GM23338 (cell line): ENCODE data around the gene CFAP44. TPM values are rescaled to one million over a fixed set of nuclear protein-coding genes. Genes with fewer than 3 reads are reported as not detected.

Experiments used
- ATAC-seq: fragments of 200-7000 bp; cut with Tn5 transposase; 3 replicates; pipeline ENCODE4 v1.9.1; 2020
- DNase-seq: peaks from one replicate; pipeline ENCODE4 v3.0.0-alpha.2; 2015; ENCODE audit warnings: low spot score
- H2AFZ ChIP-seq: fragments of 200-600 bp; sonication (generic); 2 replicates; pipeline ENCODE4 v1.8.0; 2016; ENCODE audit warnings: antibody characterized with exemption, mild to moderate bottlenecking, moderate library complexity
- H3F3A ChIP-seq: fragments of 200-600 bp; sonication (generic); replicated peaks from 2 replicates; pipeline ENCODE4 v1.8.0; 2017; ENCODE audit warnings: antibody characterized with exemption, mixed run types, low read depth
- H3K27ac ChIP-seq: fragments of 200-600 bp; sonication (generic); 2 replicates; pipeline ENCODE4 v1.6.1; 2016; ENCODE audit warnings: low read depth
- H3K27me3 ChIP-seq: fragments of 200-600 bp; sonication (generic); 2 replicates; pipeline ENCODE4 v1.8.0; 2016; ENCODE audit warnings: mild to moderate bottlenecking, mixed run types, moderate library complexity; ENCODE audit not compliant: insufficient read depth
- H3K36me3 ChIP-seq: fragments of 200-600 bp; sonication (generic); 2 replicates; pipeline ENCODE4 v1.8.0; 2016; ENCODE audit warnings: mild to moderate bottlenecking; ENCODE audit not compliant: insufficient read depth
- H3K4me1 ChIP-seq: fragments of 200-600 bp; sonication (generic); 2 replicates; pipeline ENCODE4 v1.8.0; 2016; ENCODE audit warnings: mild to moderate bottlenecking, moderate library complexity; ENCODE audit not compliant: insufficient read depth
- H3K4me2 ChIP-seq: fragments of 200-600 bp; sonication (generic); 2 replicates; pipeline ENCODE4 v1.7.1; 2017; ENCODE audit warnings: mixed run types
- H3K4me3 ChIP-seq: fragments of 200-600 bp; sonication (generic); 2 replicates; pipeline ENCODE4 v1.6.1; 2016; ENCODE audit warnings: mixed run types
- H3K79me2 ChIP-seq: fragments of 200-600 bp; sonication (generic); replicated peaks from 2 replicates; pipeline ENCODE4 v1.8.0; 2017; ENCODE audit warnings: mild to moderate bottlenecking; ENCODE audit not compliant: insufficient read depth
- H3K9me2 ChIP-seq: fragments of 200-600 bp; sonication (generic); 2 replicates; pipeline ENCODE4 v1.8.0; 2017; ENCODE audit not compliant: insufficient read depth
- H4K20me1 ChIP-seq: fragments of 200-600 bp; sonication (generic); replicated peaks from 2 replicates; pipeline ENCODE4 v1.8.0; 2017; ENCODE audit warnings: mild to moderate bottlenecking; ENCODE audit not compliant: insufficient read depth
- H3K27ac Mint-ChIP-seq: 2 replicates; pipeline ENCODE4 v1.8.0; 2020; ENCODE audit warnings: inconsistent platforms, mild to moderate bottlenecking, moderate library complexity, mixed read lengths
- H3K27me3 Mint-ChIP-seq: 3 replicates; pipeline ENCODE4 v1.8.0; 2022; ENCODE audit warnings: low read depth, mild to moderate bottlenecking, moderate library complexity, mixed read lengths, inconsistent platforms; ENCODE audit not compliant: insufficient read depth, poor library complexity
- H3K36me3 Mint-ChIP-seq: 3 replicates; pipeline ENCODE4 v1.8.0; 2021; ENCODE audit warnings: low read depth, mild to moderate bottlenecking, inconsistent platforms, moderate library complexity, mixed read lengths
- H3K4me1 Mint-ChIP-seq: 3 replicates; pipeline ENCODE4 v1.8.0; 2020; ENCODE audit warnings: mild to moderate bottlenecking, inconsistent platforms, mixed read lengths
- H3K4me3 Mint-ChIP-seq: 3 replicates; pipeline ENCODE4 v1.8.0; 2021; ENCODE audit warnings: moderate library complexity, mild to moderate bottlenecking, inconsistent platforms, mixed read lengths
- H3K9me3 Mint-ChIP-seq: 3 replicates; pipeline ENCODE4 v1.8.0; 2020; ENCODE audit warnings: moderate library complexity, mild to moderate bottlenecking, inconsistent platforms, mixed read lengths
- NANOG ChIP-seq: IDR thresholded peaks from 2 replicates; pipeline ENCODE4 v1.6.1; 2016; ENCODE audit warnings: antibody characterized with exemption, borderline replicate concordance
- microRNA-seq: library from miRNA; unstranded; fragments of <30 nt; microRNA quantifications from one replicate; pipeline ENCODE4, GENCODE V29; 2017
- polyA plus RNA-seq: library from polyadenylated mRNA; unstranded; fragments of >200 nt; fragmentation: Nextera tagmentation; extraction: Ambion mirVana; gene quantifications from 2 replicates; pipeline ENCODE4 v1.2.1, GENCODE V29; 2016
- small RNA-seq: library from RNA; depleted of rRNA; stranded (forward); fragments of <200 nt; gene quantifications from one replicate; pipeline ENCODE3, GENCODE V24; 2014; ENCODE audit warnings: low replicate concordance
- total RNA-seq: library from RNA; depleted of rRNA; stranded (reverse); fragments of >200 nt; shearing (Covaris generic); gene quantifications from 2 replicates; pipeline ENCODE4 v1.2.3, GENCODE V29; 2014; rRNA removed

The CFAP44 gene
- total and polyA plus RNA-seq, 2 experiments from 2014 or later, result 0.39 to 0.73 TPM

DNA sequence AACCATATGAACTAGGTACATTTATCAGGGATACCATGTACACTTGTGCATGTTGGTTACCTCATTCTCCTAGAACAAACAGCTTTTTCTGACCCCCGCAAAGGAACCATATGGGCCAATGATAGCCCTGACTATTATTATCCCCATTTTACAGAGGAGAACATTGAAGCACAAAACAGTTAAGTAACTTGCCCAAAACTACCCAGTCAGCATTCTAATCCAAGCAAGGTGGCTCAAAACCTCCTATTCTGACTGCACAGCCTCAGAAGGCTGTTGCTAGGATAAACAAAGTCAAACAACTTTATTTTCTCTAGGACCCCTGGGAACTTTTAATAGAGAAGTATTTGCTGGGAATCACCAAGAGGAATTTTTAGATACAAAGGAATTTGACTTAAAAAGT is 36.7 kb downstream of the CFAP44 start:
- peaks cover 3% of the 10 kb centered on the region; the same call in 1 of the 3 replicates for H3K4me1 Mint-ChIP-seq
- H3K27me3 Mint-ChIP-seq, result no peaks in the 10 kb centered on the region
- Histone ChIP-seq H3K4me2 (no peak overlapping the region), H3F3A (no peaks in the 10 kb centered on the region), H3K9me2 (no peaks in the 10 kb centered on the region; the same call in 1 of the 2 replicates), H3K27me3 (no peaks in the 10 kb centered on the region), H4K20me1 (no peaks in the 10 kb centered on the region), H3K79me2 (no peaks in the 10 kb centered on the region), H2AFZ (no peak overlapping the region), H3K36me3 (no peaks in the 10 kb centered on the region), H3K4me3 (no peak overlapping the region), H3K4me1 (0 out of 2 replicates have a peak, but pooled peaks cover 6% of the 10 kb centered on the region), H3K27ac (no peak overlapping the region)
- DNase-seq (no peak), ATAC-seq (no peak)
- no peak for TF ChIP-seq NANOG
- H3K9me3 Mint-ChIP-seq, result no peaks in the 10 kb centered on the region
- H3K27ac Mint-ChIP-seq, result no peak overlapping the region
- H3K36me3 Mint-ChIP-seq, result no peaks in the 10 kb centered on the region
- H3K4me3 Mint-ChIP-seq, result no peak overlapping the region

Small RNA genes within 50 kb of the gene (microRNA-seq; reads per million reads assigned to microRNA genes)
- gene MIR8076, result not detected

Small RNA genes within 50 kb of the gene (small RNA-seq; reads per million reads assigned to genes)
- gene MIR8076, result not detected

Other genes with a start within 250 kb of the CFAP44 start
- 3.0 and 4.1 TPM in 2 replicates for gene BOC, start 229.9 kb downstream of the CFAP44 start, total RNA-seq
- gene BOC, start 229.9 kb downstream of the CFAP44 start, polyA plus RNA-seq, result 2.1 and 3.2 TPM in 2 replicates
- 19.0 and 22.5 TPM in 2 replicates for gene SPICE1, start 73.7 kb upstream of the CFAP44 start, total RNA-seq
- gene SPICE1, start 73.7 kb upstream of the CFAP44 start, polyA plus RNA-seq, result 6.1 and 8.5 TPM in 2 replicates
- gene SIDT1, start 91.1 kb upstream of the CFAP44 start, total RNA-seq, result 0.10 TPM in 1 of 2 replicates, not detected in the other
- gene SIDT1, start 91.1 kb upstream of the CFAP44 start, polyA plus RNA-seq, result not detected in 2 replicates